Activated T-cell treated with anti-CD3 and anti-CD28 coated beads, Interleukin-2, amount 50 U/mL, for 4 hours (primary cell): ENCODE data around the gene SLC9A9. TPM values are rescaled to one million over a fixed set of nuclear protein-coding genes. Genes with fewer than 3 reads are reported as not detected.

Experiments used
- ATAC-seq, 2 donors: fragments of 200-7000 bp; cut with Tn5 transposase; one replicate each; pipeline ENCODE4 v1.10.0; 2021
- DNase-seq: peaks from one replicate; pipeline ENCODE4 v3.0.0-alpha.2; 2020
- H3K27me3 Mint-ChIP-seq: one replicate; pipeline ENCODE4 v1.8.0; 2021; ENCODE audit warnings: low read depth, mixed read lengths
- H3K36me3 Mint-ChIP-seq: one replicate; pipeline ENCODE4 v1.8.0; 2022; ENCODE audit warnings: mixed read lengths; ENCODE audit not compliant: insufficient read depth
- H3K4me1 Mint-ChIP-seq: one replicate; pipeline ENCODE4 v1.8.0; 2021; ENCODE audit warnings: low read depth, mixed read lengths
- H3K4me3 Mint-ChIP-seq: one replicate; pipeline ENCODE4 v1.8.0; 2021; ENCODE audit warnings: mild to moderate bottlenecking, moderate library complexity, mixed read lengths
- H3K9me3 Mint-ChIP-seq: one replicate; pipeline ENCODE4 v1.8.0; 2021; ENCODE audit warnings: mixed read lengths
- total RNA-seq, 3 donors: library from RNA; stranded (reverse); gene quantifications; one replicate each; pipeline ENCODE4 v1.2.1, GENCODE V29; 2021

SLC9A9 gene
- total RNA-seq, 3 donors from 2014 or later, result 0.56 to 0.98 (median 0.87) TPM

DNA sequence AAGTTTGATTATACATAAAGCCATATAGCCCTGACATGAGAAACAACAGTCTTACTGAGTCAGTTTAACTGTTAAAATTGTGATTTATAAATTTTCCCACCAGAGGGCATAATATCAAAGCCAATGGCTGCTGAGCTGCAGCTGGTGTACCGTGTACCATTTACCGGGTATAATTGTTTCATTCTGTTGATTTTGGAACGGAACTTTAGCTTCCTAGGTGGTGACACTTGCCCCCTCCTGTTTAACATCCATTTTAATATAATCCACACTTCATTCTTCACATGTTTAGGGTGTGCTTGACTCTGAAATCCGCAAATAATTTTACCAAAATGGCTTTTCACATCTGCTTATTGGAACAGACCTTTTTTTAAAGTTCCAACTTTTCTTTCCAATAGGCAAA is 72.8 kb downstream of the SLC9A9 start:
- H3K9me3 Mint-ChIP-seq, result no peaks in the 10 kb centered on the region
- peaks cover 2% of the 10 kb centered on the region for H3K36me3 Mint-ChIP-seq
- DNase-seq, result no peak
- H3K4me3 Mint-ChIP-seq, result no peak overlapping the region
- H3K4me1 Mint-ChIP-seq, result peaks cover 2% of the 10 kb centered on the region
- ATAC-seq, result peak; percentile 72 to 82
- no peaks in the 10 kb centered on the region for H3K27me3 Mint-ChIP-seq

DNA sequence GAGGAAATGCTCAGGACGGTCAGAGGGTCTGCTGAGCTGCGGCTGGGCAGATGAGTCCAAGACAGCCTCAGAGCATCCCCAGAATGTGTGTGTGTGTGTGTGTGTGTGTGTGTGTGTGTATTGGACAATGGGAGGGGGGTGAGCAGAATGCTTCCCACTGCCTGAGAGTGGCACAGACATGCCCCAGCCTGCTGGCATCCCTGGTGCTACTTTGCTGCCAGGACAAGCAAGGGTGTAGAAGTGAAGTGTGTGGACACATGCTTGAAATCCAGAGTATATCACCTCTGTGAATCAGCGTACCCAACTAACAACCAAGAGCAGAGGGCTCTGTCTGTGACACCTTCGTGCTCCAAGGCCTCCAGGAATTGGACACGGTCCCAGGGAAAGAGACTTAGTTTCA is 76.3 kb downstream of the SLC9A9 start:
- no peaks in the 10 kb centered on the region for H3K36me3 Mint-ChIP-seq

DNA sequence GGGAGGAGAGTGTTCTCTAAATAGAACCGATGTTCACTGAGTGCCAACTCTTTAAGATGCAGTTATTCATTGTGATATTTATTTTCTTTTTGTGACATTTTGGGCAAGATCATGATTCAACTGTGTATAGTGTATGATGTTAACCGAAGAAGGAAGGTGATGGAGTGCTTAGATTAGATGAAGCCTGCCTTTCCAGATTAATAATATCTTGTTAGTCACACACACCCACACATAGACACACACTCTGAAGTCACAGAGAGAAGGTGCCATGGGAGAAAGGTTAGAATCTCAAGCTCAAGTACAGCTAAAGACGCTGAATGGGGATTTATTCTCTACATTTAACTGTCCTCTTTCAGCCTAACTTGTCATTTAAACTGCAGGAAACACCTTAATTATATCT is 77.0 kb downstream of the SLC9A9 start:
- no peaks in the 10 kb centered on the region for H3K9me3 Mint-ChIP-seq
- no peaks in the 10 kb centered on the region for H3K27me3 Mint-ChIP-seq
- DNase-seq (no peak), ATAC-seq (peak; percentile 56 to 79)
- H3K4me3 Mint-ChIP-seq, result no peak overlapping the region
- peaks cover 2% of the 10 kb centered on the region for H3K4me1 Mint-ChIP-seq
- H3K36me3 Mint-ChIP-seq, result no peaks in the 10 kb centered on the region

More for the DNA sequence above, 76.3 kb downstream of the SLC9A9 start:
- no peaks in the 10 kb centered on the region for H3K27me3 Mint-ChIP-seq
- H3K4me3 Mint-ChIP-seq, result no peak overlapping the region
- peaks cover 2% of the 10 kb centered on the region for H3K4me1 Mint-ChIP-seq
- DNase-seq, result no peak
- ATAC-seq, result no peak
- H3K9me3 Mint-ChIP-seq, result no peaks in the 10 kb centered on the region

DNA sequence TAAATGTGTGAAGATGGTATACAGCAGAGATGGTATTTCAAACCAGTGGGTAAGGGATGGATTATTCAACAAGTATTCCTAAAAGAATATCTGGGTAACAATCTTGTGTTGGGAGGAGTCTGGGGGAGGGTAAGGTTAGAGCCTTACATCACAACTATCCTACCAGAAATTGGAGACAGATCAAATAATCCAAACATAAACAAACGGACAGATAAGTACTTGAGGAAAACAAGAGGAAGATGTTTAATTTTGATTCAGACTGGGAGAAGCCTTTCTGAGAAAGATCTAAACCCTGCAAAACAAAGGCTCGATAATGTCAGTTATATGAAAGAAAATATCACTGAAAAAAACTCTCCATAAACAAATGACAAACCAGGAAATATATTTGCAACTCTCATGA is 77.9 kb downstream of the SLC9A9 start:
- H3K27me3 Mint-ChIP-seq, result no peaks in the 10 kb centered on the region
- no peak for ATAC-seq
- H3K4me1 Mint-ChIP-seq, result peaks cover under 1% of the 10 kb centered on the region
- H3K9me3 Mint-ChIP-seq, result no peaks in the 10 kb centered on the region
- DNase-seq, result no peak
- peaks cover 1% of the 10 kb centered on the region for H3K36me3 Mint-ChIP-seq
- no peak overlapping the region for H3K4me3 Mint-ChIP-seq

DNA sequence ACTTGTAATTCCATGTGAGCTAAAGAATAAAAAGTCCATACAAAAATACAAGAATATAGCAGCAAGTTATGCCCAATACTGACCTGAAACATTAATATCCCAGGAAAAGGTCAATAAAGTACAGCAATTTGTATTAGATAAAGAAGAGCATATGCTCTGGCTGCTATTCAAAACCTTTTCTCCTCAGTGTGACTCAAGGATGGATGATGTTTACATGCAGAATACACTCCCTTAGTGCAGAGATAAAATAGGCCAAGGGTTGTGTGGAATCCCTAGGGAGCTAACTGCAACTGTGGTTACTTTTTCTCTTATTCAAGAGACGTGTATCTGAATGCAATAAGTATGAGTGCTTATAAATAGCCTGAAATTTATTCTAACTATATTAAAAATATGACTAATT is 78.7 kb downstream of the SLC9A9 start:
- no peaks in the 10 kb centered on the region for H3K27me3 Mint-ChIP-seq
- H3K9me3 Mint-ChIP-seq, result no peaks in the 10 kb centered on the region
- no peaks in the 10 kb centered on the region for H3K4me1 Mint-ChIP-seq
- ATAC-seq (no peak), DNase-seq (no peak)
- H3K36me3 Mint-ChIP-seq, result peaks cover 1% of the 10 kb centered on the region
- H3K4me3 Mint-ChIP-seq, result no peak overlapping the region

DNA sequence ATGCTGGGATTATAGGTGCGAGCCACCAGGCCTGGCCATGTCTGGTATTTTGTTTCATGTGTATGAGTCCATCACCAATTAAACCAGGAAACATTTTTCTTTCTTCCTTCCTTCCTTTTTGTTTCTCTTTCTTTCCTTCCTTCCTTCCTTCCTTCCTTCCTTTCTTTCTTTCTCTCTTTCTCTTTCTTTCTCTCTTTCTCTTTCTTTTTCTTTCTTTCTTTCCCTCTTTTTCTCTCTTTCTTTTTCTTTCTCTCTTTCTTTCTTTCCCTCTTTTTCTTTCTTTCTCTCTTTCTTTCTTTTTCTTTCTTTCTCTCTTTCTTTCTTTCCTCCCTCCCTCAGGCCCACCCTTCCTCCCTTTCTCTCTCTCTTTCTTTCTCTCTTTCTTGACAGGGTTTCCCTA is 83.4 kb downstream of the SLC9A9 start:
- no peaks in the 10 kb centered on the region for H3K27me3 Mint-ChIP-seq
- ATAC-seq, result no peak
- H3K9me3 Mint-ChIP-seq, result no peaks in the 10 kb centered on the region
- H3K4me3 Mint-ChIP-seq, result no peak overlapping the region
- H3K4me1 Mint-ChIP-seq, result peaks cover 10% of the 10 kb centered on the region
- DNase-seq, result no peak
- H3K36me3 Mint-ChIP-seq, result peaks cover 4% of the 10 kb centered on the region

DNA sequence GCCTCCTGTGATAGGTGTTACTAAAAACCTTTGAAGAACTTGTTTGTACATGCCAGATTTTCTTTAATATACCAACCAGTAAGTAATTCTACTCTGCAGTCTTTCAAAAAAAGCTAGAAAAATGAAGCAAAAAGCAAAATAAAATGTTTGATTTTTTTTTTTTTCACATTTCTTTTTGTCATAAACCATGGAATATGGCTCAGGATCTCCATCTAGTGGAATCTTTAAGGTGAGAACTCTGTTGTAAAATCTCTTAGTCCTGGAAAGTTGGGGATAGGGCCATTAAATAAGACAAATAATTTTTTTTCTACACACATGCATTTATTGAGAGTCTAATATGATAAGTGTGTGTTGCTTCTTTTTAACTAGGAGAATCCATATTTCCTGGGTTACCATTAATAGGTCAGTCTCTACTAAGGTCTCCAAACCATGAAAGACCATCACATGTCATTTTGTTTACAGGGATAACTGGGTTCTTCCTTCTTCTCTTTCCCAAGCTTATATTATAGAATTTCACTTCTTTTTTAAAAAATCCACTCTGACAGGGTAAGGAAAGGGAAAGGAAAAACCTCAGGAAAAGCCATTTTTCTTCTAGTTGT is 84.6 kb downstream of the SLC9A9 start:
- ATAC-seq (no peak), DNase-seq (no peak)
- peaks cover 15% of the 10 kb centered on the region for H3K4me1 Mint-ChIP-seq
- no peak overlapping the region for H3K4me3 Mint-ChIP-seq
- H3K9me3 Mint-ChIP-seq, result no peaks in the 10 kb centered on the region
- no peaks in the 10 kb centered on the region for H3K27me3 Mint-ChIP-seq
- peaks cover 4% of the 10 kb centered on the region for H3K36me3 Mint-ChIP-seq

DNA sequence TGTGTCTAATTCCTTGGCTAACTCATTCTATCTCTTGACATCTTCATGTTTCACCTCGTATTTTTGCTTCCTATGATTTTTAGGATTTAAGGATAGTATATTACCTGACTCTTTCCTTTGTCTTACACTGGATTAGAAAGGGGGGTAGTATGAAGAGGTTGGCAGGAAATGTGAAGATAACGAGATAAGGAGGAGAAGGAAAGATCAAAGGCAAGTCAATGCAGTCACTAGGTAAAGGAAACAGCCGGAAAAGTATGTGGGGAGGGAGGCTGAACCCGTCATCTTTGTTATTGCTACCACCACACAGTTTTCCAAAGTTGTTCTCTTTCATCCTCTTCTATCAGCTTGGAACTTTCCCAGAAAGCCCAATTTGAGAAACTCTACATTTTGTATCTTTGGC is 90.6 kb downstream of the SLC9A9 start:
- Mint-ChIP-seq H3K27me3 (no peaks in the 10 kb centered on the region), H3K36me3 (peaks cover 2% of the 10 kb centered on the region), H3K4me1 (peaks cover 39% of the 10 kb centered on the region), H3K9me3 (no peaks in the 10 kb centered on the region), H3K4me3 (no peak overlapping the region)
- ATAC-seq, result no peak
- DNase-seq, result no peak

DNA sequence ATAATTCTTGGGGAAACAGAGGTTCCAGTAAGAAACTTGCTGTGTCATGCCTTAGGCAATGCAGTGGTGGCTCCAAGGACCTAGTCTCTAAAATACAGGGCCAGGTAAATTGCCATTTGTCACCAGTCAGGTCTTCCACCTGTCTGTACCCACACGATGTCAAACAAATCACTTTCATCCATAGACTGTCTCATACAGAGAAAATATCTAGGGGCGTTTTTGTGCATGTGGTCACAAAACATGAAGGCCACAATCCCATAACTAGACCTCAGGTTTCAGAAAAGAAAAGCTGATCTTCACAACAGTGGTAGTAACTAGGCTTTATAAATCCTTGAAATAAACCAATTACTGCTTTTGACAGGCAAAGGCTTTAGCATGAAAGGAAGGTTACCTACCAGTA is 92.3 kb downstream of the SLC9A9 start:
- H3K9me3 Mint-ChIP-seq, result no peaks in the 10 kb centered on the region

DNA sequence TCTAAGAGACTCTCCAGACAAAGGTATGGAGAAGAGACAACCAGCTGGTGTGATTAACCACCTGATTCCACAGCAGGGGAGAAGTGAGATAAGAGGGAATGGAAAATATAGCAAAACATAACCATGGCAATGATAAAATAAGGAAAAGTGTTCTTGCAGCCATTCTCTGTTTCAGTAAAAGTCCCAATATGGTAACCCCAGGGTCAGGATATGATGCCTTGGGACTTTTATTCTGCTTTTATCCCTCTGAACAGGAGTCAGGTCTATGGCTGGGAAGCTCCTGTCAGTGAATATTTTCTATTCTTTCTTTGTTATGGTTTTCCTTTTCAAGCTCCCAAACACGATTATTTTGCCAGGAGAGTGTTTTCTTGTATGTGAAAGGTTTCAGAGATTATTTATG is 94.2 kb downstream of the SLC9A9 start:
- Mint-ChIP-seq H3K4me1 (peaks cover 54% of the 10 kb centered on the region), H3K9me3 (no peaks in the 10 kb centered on the region), H3K4me3 (no peak overlapping the region), H3K36me3 (peaks cover 3% of the 10 kb centered on the region), H3K27me3 (no peaks in the 10 kb centered on the region)
- DNase-seq, result no peak
- ATAC-seq, result no peak

More for the DNA sequence above, 92.3 kb downstream of the SLC9A9 start:
- no peak for ATAC-seq
- Mint-ChIP-seq H3K4me1 (peaks cover 55% of the 10 kb centered on the region), H3K27me3 (no peaks in the 10 kb centered on the region), H3K4me3 (no peak overlapping the region), H3K36me3 (peaks cover 2% of the 10 kb centered on the region)
- DNase-seq, result no peak

DNA sequence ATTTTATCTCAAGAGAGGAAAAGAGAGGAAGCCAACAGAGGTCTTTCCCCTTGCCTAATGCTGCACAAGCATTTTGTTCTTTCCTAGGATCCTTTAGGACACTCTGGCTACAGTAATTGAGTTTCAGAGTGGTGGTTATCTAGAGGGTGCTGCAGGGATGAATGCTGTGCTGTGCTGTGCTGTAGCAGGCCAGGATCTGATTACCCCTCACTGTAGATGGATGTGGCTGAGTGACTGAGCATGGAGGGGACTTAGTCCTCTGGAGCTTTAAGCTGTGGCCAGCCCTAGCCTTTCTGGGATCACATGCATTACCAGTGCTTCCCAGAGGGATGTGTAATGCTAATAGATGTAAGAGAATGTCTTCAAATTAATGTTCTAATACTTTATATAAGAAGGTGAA is 94.8 kb downstream of the SLC9A9 start:
- no peak for ATAC-seq
- no peak overlapping the region for H3K4me3 Mint-ChIP-seq
- DNase-seq, result no peak
- peaks cover 3% of the 10 kb centered on the region for H3K36me3 Mint-ChIP-seq
- peaks cover 53% of the 10 kb centered on the region for H3K4me1 Mint-ChIP-seq
- no peaks in the 10 kb centered on the region for H3K9me3 Mint-ChIP-seq
- H3K27me3 Mint-ChIP-seq, result no peaks in the 10 kb centered on the region

DNA sequence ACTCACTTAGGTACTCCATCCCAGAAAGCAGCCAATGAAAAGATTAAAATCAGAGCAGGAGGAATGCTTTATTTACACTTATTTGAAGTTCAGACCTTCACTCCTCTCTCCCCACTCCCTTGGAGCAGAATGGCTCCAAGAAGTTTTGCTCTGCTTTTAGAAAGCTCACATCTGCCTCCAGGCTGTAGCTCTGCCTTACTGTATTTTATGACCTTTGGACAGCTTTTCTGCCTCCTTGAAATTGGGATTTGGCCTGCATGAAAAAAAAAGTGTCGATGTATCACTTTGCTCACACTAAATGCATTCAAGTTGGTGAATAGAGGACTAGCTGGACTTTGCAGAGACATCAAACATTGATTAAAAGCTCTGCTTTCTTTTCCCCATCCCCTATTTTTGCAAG is 95.3 kb downstream of the SLC9A9 start:
- Mint-ChIP-seq H3K27me3 (no peaks in the 10 kb centered on the region), H3K9me3 (no peaks in the 10 kb centered on the region), H3K4me3 (no peak overlapping the region), H3K4me1 (peaks cover 50% of the 10 kb centered on the region), H3K36me3 (peaks cover 3% of the 10 kb centered on the region)
- DNase-seq (no peak), ATAC-seq (no peak)

DNA sequence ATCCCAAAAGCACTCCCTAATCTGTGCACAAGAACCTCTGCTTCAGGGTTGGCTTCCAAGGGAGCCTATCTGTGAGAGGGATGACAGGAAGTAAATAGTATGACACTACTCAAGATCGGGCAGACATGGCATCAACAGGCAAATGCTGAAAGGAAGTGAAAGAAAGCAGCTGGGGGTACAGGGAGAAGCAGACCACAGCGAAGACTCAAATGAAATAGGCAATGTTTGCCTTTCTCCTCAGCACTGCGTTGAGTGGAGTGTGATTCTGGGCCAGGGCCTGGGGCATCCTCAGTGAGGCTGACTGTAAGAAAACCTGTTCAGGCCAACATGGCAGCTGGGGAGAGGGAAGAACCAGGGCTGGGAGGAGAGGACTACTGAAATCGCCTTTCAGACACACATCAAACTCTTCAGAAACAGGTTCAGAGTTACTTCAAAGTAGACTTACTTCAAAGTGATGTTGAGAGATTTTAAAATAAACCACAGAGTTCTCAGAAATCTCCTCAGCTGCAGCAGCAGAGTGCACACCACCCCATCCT is 96.6 kb downstream of the SLC9A9 start:
- no peak for DNase-seq
- peaks cover 42% of the 10 kb centered on the region for H3K4me1 Mint-ChIP-seq
- peak overlapping the region; percentile 47 for H3K4me3 Mint-ChIP-seq
- peak; percentile 64 to 73 for ATAC-seq
- H3K36me3 Mint-ChIP-seq, result peaks cover 3% of the 10 kb centered on the region
- no peaks in the 10 kb centered on the region for H3K27me3 Mint-ChIP-seq
- no peaks in the 10 kb centered on the region for H3K9me3 Mint-ChIP-seq

DNA sequence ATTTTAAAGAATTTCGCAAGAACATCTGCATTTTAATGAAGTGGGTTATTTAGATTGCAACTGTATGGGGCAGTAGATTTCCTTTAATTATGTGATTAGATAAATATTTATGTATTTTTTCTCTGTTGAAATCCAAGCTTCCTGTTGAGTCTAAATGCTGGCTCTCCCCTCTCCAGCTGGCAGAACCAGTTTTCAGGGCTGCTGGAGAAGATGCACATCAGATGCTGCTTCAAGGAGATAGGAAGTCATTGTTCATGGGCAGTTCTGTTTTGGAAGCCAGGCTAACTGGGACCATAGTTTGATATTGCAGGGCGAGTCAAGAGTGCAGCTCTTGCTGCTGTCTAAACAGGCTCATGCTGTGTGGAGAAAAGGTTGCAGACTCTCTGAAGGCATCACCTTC is 97.4 kb downstream of the SLC9A9 start:
- Mint-ChIP-seq H3K4me1 (peaks cover 42% of the 10 kb centered on the region), H3K27me3 (no peaks in the 10 kb centered on the region), H3K4me3 (no peak overlapping the region), H3K9me3 (no peaks in the 10 kb centered on the region), H3K36me3 (peaks cover 7% of the 10 kb centered on the region)
- DNase-seq (no peak), ATAC-seq (no peak)

DNA sequence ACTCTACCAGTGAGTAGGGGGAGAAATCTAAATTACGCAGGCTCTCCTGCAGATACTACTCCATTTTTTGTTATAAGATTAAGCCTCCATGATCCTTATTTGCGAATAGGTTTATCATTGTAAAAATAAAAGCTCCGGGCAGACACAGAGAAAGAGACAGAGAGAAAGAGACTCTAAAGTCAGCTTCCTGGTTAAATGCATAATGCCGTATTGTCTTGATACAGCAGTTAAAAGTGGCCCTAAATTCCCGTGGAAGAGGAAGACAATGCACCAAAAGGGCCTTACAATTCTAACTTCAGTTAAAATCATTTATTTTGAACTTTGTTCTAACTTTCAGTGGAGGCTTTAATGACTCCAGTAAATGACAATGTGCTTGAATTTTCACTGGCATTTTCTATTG is 98.3 kb downstream of the SLC9A9 start:
- DNase-seq (no peak), ATAC-seq (no peak)
- Mint-ChIP-seq H3K4me3 (no peak overlapping the region), H3K9me3 (no peaks in the 10 kb centered on the region), H3K4me1 (peaks cover 42% of the 10 kb centered on the region), H3K27me3 (no peaks in the 10 kb centered on the region), H3K36me3 (peaks cover 9% of the 10 kb centered on the region)
